Neuronal stem cell (in vitro differentiated cells): ENCODE results near the gene SLC41A3.

Experiments
- DNase-seq: peaks from one replicate; pipeline ENCODE4 v3.0.0-alpha.2; 2013; ENCODE audit warnings: low spot score
- H2AFZ ChIP-seq: one replicate; pipeline ENCODE4 v1.6.1; 2013; ENCODE audit warnings: mild to moderate bottlenecking, low read length, inconsistent platforms
- H2AK5ac ChIP-seq: 2 replicates; pipeline ENCODE4 v1.6.1; 2013; ENCODE audit warnings: low read depth, mild to moderate bottlenecking, inconsistent platforms, low read length, moderate library complexity, mixed read lengths
- H2BK120ac ChIP-seq: 2 replicates; pipeline ENCODE4 v1.6.1; 2013; ENCODE audit warnings: low read depth, mild to moderate bottlenecking, inconsistent platforms, low read length, moderate library complexity, mixed read lengths
- H2BK12ac ChIP-seq: one replicate; pipeline ENCODE4 v1.6.1; 2013; ENCODE audit warnings: low read length, inconsistent platforms
- H2BK15ac ChIP-seq: 2 replicates; pipeline ENCODE4 v1.6.1; 2013; ENCODE audit warnings: mild to moderate bottlenecking, low read length, inconsistent platforms, mixed read lengths
- H2BK5ac ChIP-seq: one replicate; pipeline ENCODE4 v1.6.1; 2013; ENCODE audit warnings: inconsistent platforms, mild to moderate bottlenecking, low read length, moderate library complexity
- H3K14ac ChIP-seq: one replicate; pipeline ENCODE4 v1.6.1; 2013; ENCODE audit warnings: low read length, inconsistent platforms
- H3K18ac ChIP-seq: 2 replicates; pipeline ENCODE4 v1.6.1; 2013; ENCODE audit warnings: low read length, inconsistent platforms
- H3K23ac ChIP-seq: 2 replicates; pipeline ENCODE4 v1.6.1; 2013; ENCODE audit warnings: low read depth, mild to moderate bottlenecking, mixed read lengths, low read length, inconsistent platforms; ENCODE audit not compliant: poor library complexity
- H3K27ac ChIP-seq: replicated peaks from 3 replicates; pipeline ENCODE4 v1.5.1; 2013; ENCODE audit warnings: low read length, inconsistent platforms
- H3K27me3 ChIP-seq, 3 experiments: 2 replicates each; pipeline ENCODE4 v1.6.1; 2013; ENCODE audit warnings: low read length in 3 of 3, mild to moderate bottlenecking in 2 of 3, inconsistent platforms in 1 of 3, low read depth in 1 of 3, mixed read lengths in 1 of 3, moderate library complexity in 1 of 3; ENCODE audit not compliant: control insufficient read depth in 3 of 3, insufficient read depth in 3 of 3
- H3K36me3 ChIP-seq, 2 donors: replicated peaks in 1 of 2; 2 replicates each; pipeline ENCODE4 v1.6.1; 2013; ENCODE audit warnings: low read length in 2 of 2; ENCODE audit not compliant: control insufficient read depth in 2 of 2, insufficient read depth in 2 of 2
- H3K4ac ChIP-seq: 2 replicates; pipeline ENCODE4 v1.6.1; 2013; ENCODE audit warnings: inconsistent platforms, mild to moderate bottlenecking, low read length, moderate library complexity
- H3K4me1 ChIP-seq, 2 donors: 1 replicate in 1 of 2; 2 replicates in 1 of 2; pipeline ENCODE4 v1.6.1; 2013; ENCODE audit warnings: low read length in 2 of 2, low read depth in 1 of 2; ENCODE audit not compliant: control insufficient read depth in 2 of 2, insufficient read depth in 1 of 2
- H3K4me2 ChIP-seq: one replicate; pipeline ENCODE4 v1.6.1; 2013; ENCODE audit warnings: mild to moderate bottlenecking, low read length, inconsistent platforms; ENCODE audit not compliant: insufficient read depth, poor library complexity, severe bottlenecking
- H3K4me3 ChIP-seq, 2 donors: 2 replicates each; pipeline ENCODE4 v1.5.1; 2013; ENCODE audit warnings: low read length in 2 of 2, mild to moderate bottlenecking in 2 of 2, inconsistent platforms in 1 of 2, moderate library complexity in 1 of 2
- H3K79me1 ChIP-seq: one replicate; pipeline ENCODE4 v1.6.1; 2013; ENCODE audit warnings: low read depth, mild to moderate bottlenecking, inconsistent platforms, low read length, moderate library complexity
- H3K9ac ChIP-seq: one replicate; pipeline ENCODE4 v1.6.1; 2013; ENCODE audit warnings: mild to moderate bottlenecking, low read depth, low read length, inconsistent platforms; ENCODE audit not compliant: poor library complexity
- H3K9me3 ChIP-seq, 2 donors: replicated peaks in 1 of 2; 2 replicates each; pipeline versions ENCODE3 to v1.6.1; 2013; ENCODE audit warnings: low read length in 2 of 2, mild to moderate bottlenecking in 2 of 2, inconsistent platforms in 1 of 2, low read depth in 1 of 2, mixed read lengths in 1 of 2, moderate library complexity in 1 of 2; ENCODE audit not compliant: control insufficient read depth in 2 of 2, insufficient read depth in 1 of 2
- H4K8ac ChIP-seq: one replicate; pipeline ENCODE4 v1.6.1; 2013; ENCODE audit warnings: low read depth, mild to moderate bottlenecking, inconsistent platforms, low read length, moderate library complexity
- H4K91ac ChIP-seq: one replicate; pipeline ENCODE4 v1.6.1; 2013; ENCODE audit warnings: low read length, low read depth, mild to moderate bottlenecking, inconsistent platforms; ENCODE audit not compliant: poor library complexity
- WGBS, 2 donors: extraction: QIAGEN DNeasy Blood & Tissue Kit; methylation state at CpG; one replicate each; pipeline ENCODE4 v1.1.7; 2013; ENCODE audit warnings: missing lambda C conversion rate in 2 of 2, mixed read lengths in 1 of 2; ENCODE audit not compliant: insufficient read length in 2 of 2, insufficient replicate concordance in 1 of 2; ENCODE audit errors: extremely low coverage in 2 of 2; 5-methylcytosine and 5-hydroxymethylcytosine counted together

SLC41A3 gene

DNA sequence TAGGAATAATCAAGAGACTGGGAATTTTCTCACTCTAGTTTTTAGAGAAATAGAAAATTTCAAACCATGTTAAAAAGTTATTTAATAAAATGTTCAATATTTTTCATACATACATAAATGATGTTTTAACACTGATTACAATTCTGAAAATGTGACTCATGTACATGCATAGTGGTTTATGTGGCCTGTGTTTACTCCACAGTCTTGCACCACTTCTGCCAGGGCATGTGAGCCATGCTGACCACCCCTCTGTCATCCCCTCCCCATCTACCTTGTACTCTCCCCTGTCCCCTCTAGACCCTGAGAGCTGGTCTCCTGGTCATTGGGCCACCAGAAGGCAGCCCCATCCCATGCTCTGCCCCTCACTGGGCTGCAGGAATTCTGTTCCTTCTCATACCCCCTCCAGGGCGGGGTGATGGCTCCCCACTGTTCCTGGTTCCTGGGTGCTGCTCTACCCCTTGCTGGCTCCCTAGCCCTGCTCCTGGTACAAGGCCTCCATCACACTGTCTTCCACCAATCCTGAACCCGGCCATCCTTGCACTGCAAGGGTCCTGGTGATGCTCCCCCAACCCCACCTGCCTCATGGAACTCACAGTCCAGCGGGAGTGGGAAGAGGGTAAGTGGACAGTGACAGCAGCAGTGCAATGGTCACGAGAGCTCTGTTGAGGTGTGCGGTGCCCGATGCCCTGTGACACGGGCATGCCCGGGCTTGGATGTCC is 24.2 kb upstream of the SLC41A3 start:
- H3K36me3 ChIP-seq: no peaks in the 10 kb centered on the region
- no peak for DNase-seq

DNA sequence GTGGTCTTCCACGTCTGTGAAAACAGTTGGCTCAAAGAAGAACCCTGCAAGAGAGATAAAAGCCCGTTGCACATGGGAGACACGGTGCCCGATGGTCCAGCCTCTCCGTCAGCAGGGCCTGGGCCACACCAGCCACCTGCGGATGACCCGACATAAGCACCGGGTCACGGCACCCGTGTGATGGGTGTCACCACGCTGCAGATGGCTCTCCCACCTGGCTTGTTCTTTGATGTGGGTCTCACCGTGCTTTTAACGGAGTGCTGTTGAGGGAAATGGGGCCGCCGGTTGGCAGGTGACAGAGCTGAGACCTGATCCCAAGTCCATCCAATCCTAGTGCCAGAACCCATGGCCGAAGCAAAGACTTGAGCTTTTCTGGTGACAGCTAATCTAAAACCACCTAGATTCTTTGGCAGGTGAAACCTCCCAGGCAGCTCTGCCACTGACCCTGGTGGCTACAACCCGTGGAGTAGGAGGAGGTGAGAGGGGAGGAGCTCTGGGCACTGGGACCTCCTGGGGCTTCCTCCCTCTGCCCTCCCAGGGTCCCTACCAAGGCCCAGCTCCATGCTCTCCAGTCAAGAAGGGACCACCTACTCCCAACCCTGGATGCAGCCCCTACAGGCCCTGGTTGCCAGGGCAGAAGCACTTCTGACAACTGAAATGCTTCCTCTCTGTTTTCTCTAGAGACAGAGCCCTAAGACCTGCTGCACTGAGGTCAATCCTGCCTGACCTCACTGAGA is 23.4 kb upstream of the SLC41A3 start:
- no peak for DNase-seq
- Histone ChIP-seq H4K91ac (no peak overlapping the region), H3K18ac (no peak overlapping the region), H3K27me3 (peaks cover 0 to 30% (median 0%) of the 10 kb centered on the region in 3 experiments), H3K79me1 (no peaks in the 10 kb centered on the region), H3K9me3 (no peaks in the 10 kb centered on the region), H2BK12ac (no peak overlapping the region), H3K36me3 (no peaks in the 10 kb centered on the region), H2AFZ (no peak overlapping the region), H3K4ac (no peak overlapping the region), H4K8ac (no peak overlapping the region), H3K27ac (no peak overlapping the region), H3K4me1 (peaks cover 6 to 15% of the 10 kb centered on the region in 2 donors), H3K4me3 (no peak overlapping the region), H3K9ac (no peak overlapping the region), H2AK5ac (peak overlapping the region; percentile 3), H2BK5ac (peak overlapping the region; percentile 10), H3K23ac (peak overlapping the region; percentile 27), H3K14ac (no peak overlapping the region), H3K4me2 (no peak overlapping the region), H2BK15ac (no peak overlapping the region), H2BK120ac (no peak overlapping the region)
- WGBS, 2 donors: no CpG with 5 or more reads among the region's 17 CpGs

More for the DNA sequence above, 24.2 kb upstream of the SLC41A3 start:
- H3K79me1 ChIP-seq: no peaks in the 10 kb centered on the region
- peaks cover 12 to 15% of the 10 kb centered on the region in 2 donors for H3K4me1 ChIP-seq
- no peaks in the 10 kb centered on the region for H3K9me3 ChIP-seq
- WGBS, 2 donors: no CpG with 5 or more reads among the region's 8 CpGs
- no peak overlapping the region for H3K4me2 ChIP-seq
- no peak overlapping the region for H3K14ac ChIP-seq
- peak overlapping the region; percentile 33 for H2BK12ac ChIP-seq
- H2BK120ac ChIP-seq: no peak overlapping the region
- H3K4me3 ChIP-seq: no peak overlapping the region
- no peak overlapping the region for H3K9ac ChIP-seq
- H3K27ac ChIP-seq: no peak overlapping the region
- peak overlapping the region; percentile 73 for H2AK5ac ChIP-seq
- peaks cover 0 to 29% (median 0%) of the 10 kb centered on the region in 3 experiments for H3K27me3 ChIP-seq
- no peak overlapping the region for H2AFZ ChIP-seq
- H2BK5ac ChIP-seq: peak overlapping the region; percentile 10
- H3K23ac ChIP-seq: no peak overlapping the region
- no peak overlapping the region for H3K4ac ChIP-seq
- H4K91ac ChIP-seq: no peak overlapping the region
- H2BK15ac ChIP-seq: peak overlapping the region; percentile 52
- H4K8ac ChIP-seq: no peak overlapping the region
- H3K18ac ChIP-seq: peak overlapping the region; percentile 79

DNA sequence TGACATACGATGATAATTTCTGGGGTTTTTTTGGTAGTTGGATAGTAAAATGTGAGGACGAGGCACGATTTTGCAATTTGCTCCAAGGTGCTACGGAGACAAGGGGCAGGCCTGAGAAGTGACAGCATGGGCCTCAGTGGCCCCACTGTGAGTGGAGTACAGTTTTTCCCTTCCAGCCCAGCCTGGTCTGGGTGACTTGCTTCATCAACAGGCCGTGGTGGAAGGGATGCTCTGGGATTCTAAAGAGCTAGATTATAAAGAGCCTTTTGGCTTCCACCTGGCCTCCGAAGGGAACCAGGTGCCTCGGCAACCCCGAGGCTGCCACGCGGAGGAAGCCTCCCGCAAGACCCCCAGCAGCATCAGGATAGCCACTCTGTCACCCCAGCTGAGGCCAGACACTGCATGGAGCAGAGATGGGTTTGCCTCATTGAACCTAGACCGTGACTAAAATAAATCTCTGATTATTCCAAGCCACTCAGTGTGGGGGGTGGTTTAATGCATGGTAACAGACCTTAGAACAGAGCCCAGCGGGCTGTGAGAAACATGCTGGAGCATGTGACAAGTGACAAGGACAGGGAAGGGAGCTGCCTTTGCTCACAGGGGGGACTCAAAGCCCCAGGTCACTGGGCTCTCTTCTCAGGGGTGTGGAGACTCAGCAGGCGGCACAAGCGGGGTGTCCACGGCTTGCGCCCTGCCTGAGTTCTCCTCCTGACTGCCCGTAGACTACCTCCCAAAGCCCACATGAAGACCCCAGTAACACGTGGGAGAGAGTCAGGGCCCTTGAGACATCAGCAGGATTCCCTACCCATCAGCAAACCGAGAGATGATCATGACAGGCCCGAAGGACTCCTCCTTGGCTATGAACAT is 22.6 kb upstream of the SLC41A3 start:
- Histone ChIP-seq H2AFZ (no peak overlapping the region), H3K4ac (no peak overlapping the region), H3K14ac (no peak overlapping the region), H3K23ac (peak overlapping the region; percentile 27), H2AK5ac (peak overlapping the region; percentile 3), H2BK120ac (no peak overlapping the region), H3K27me3 (peaks cover 0 to 30% (median 0%) of the 10 kb centered on the region in 3 experiments), H3K79me1 (no peaks in the 10 kb centered on the region), H2BK15ac (no peak overlapping the region), H3K36me3 (no peaks in the 10 kb centered on the region), H3K4me1 (peaks cover 6 to 15% of the 10 kb centered on the region in 2 donors), H2BK12ac (no peak overlapping the region), H2BK5ac (no peak overlapping the region), H3K18ac (no peak overlapping the region), H3K27ac (no peak overlapping the region), H4K8ac (no peak overlapping the region), H3K4me2 (no peak overlapping the region), H3K4me3 (no peak overlapping the region), H3K9me3 (no peaks in the 10 kb centered on the region), H3K9ac (no peak overlapping the region), H4K91ac (no peak overlapping the region)
- no CpG with 5 or more reads among the region's 21 CpGs for WGBS, 2 donors
- DNase-seq: no peak
